ENCODE results near the gene RRP1B.

Gene RRP1B

DNA sequence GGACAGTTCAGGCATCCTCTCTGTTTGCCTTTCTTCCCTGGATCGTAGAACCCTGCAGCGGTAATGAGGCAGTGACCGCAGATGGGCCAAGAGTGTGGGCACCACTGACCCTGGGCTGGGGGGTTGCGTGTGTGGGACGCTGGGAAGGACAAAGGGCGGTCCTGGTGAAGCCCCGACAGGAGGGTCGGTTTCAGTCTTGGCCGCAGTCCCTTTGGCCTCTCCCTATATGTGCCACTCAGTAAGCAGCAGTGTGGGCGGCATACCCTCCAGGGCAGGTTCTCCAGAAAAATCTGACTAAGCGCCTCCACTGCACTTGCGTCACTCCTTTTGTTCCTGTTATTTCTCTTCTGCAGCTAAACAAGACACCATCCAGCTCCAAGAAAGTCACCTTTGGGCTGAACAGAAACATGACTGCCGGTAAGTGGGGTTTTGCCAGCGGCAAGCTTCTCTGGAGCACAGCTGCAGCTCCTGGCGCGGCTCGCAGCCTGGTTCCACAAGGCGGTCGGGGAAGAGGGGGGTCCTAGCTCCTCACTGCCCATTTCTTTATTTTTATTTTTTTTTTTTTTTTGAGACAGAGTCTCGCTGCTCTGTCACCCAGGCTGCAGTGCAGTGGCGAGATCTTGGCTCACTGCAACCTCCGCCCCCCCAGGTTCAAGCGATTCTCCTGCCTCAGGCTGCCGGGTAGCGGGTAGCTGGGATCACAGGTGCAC, 31.9 kb downstream of the RRP1B start:
- no peaks in the 10 kb centered on the region for H3K4me1 ChIP-seq (ENCODE audit: low read length)
- no peak overlapping the region for H2AFZ ChIP-seq (ENCODE audit: low read length)
- no peak for DNase-seq
- no peaks in the 10 kb centered on the region for H3F3A ChIP-seq (ENCODE audit: insufficient read depth, low read length)
- H3K9me3 ChIP-seq (replicated peaks; ENCODE audit: insufficient read depth, low read length) = no peaks in the 10 kb centered on the region
- no peak overlapping the region for H3K4me3 ChIP-seq (ENCODE audit: low read length)
- TF ChIP-seq, protein P1, sequence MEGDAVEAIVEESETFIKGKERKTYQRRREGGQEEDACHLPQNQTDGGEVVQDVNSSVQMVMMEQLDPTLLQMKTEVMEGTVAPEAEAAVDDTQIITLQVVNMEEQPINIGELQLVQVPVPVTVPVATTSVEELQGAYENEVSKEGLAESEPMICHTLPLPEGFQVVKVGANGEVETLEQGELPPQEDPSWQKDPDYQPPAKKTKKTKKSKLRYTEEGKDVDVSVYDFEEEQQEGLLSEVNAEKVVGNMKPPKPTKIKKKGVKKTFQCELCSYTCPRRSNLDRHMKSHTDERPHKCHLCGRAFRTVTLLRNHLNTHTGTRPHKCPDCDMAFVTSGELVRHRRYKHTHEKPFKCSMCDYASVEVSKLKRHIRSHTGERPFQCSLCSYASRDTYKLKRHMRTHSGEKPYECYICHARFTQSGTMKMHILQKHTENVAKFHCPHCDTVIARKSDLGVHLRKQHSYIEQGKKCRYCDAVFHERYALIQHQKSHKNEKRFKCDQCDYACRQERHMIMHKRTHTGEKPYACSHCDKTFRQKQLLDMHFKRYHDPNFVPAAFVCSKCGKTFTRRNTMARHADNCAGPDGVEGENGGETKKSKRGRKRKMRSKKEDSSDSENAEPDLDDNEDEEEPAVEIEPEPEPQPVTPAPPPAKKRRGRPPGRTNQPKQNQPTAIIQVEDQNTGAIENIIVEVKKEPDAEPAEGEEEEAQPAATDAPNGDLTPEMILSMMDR (IDR thresholded peaks at IDR 0.05; ENCODE audit: low read length) = no peak
- TF ChIP-seq EZH2 (optimal IDR thresholded peaks at IDR 0.05; ENCODE audit: low read depth, low read length) = no peak
- no peak for TF ChIP-seq EZH2phosphoT487 (IDR thresholded peaks at IDR 0.05; ENCODE audit: low read length)
- H4K20me1 ChIP-seq (ENCODE audit: insufficient read depth, low read length) = no peaks in the 10 kb centered on the region
- H3K27ac ChIP-seq (ENCODE audit: low read length) = no peak overlapping the region
- H3K36me3 ChIP-seq (replicated peaks; ENCODE audit: insufficient read depth, low read length) = peaks cover 14% of the 10 kb centered on the region
- no peaks in the 10 kb centered on the region for H3K9me2 ChIP-seq (replicated peaks; ENCODE audit: insufficient read depth, low read length)
- H3K4me2 ChIP-seq (ENCODE audit: low read depth, low read length) = no peak overlapping the region
- H3K9ac ChIP-seq (ENCODE audit: low read length) = no peak overlapping the region
- H3K27me3 ChIP-seq (replicated peaks; ENCODE audit: insufficient read depth, low read length) = no peaks in the 10 kb centered on the region
- H3K79me2 ChIP-seq (ENCODE audit: low read length) = no peaks in the 10 kb centered on the region

DNA sequence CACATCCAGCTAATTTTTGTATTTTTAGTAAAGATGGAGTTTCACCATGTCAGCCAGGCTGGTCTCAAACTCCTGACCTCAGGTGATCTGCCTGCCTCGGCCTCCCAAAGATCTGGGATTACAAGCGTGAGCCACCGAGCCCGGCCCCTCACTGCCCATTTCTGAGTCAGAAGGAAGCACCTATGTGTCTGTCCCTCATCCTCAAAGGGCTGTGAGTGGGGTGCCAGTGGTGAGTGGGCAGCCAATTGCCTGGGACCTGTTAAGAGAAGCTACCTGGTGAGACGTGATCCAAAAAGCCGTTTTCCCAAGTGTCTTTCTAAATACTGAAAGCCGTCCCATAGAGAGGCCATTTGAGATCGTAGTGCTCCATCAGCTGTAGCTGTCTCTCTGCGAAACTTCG, 32.4 kb downstream of the RRP1B start:
- H3K4me3 ChIP-seq (ENCODE audit: low read length) = no peak overlapping the region
- H3K9me3 ChIP-seq (replicated peaks; ENCODE audit: insufficient read depth, low read length) = no peaks in the 10 kb centered on the region
- H3K79me2 ChIP-seq (ENCODE audit: low read length) = no peaks in the 10 kb centered on the region
- H3K9ac ChIP-seq (ENCODE audit: low read length) = no peak overlapping the region
- no peaks in the 10 kb centered on the region for H3K27me3 ChIP-seq (replicated peaks; ENCODE audit: insufficient read depth, low read length)
- H3K4me1 ChIP-seq (ENCODE audit: low read length) = no peaks in the 10 kb centered on the region
- H3K36me3 ChIP-seq (replicated peaks; ENCODE audit: insufficient read depth, low read length) = peaks cover 9% of the 10 kb centered on the region
- H3K27ac ChIP-seq (ENCODE audit: low read length) = no peak overlapping the region
- no peaks in the 10 kb centered on the region for H3K9me2 ChIP-seq (replicated peaks; ENCODE audit: insufficient read depth, low read length)
- H4K20me1 ChIP-seq (ENCODE audit: insufficient read depth, low read length) = no peaks in the 10 kb centered on the region
- no peak overlapping the region for H2AFZ ChIP-seq (ENCODE audit: low read length)
- no peak for DNase-seq
- no peak overlapping the region for H3K4me2 ChIP-seq (ENCODE audit: low read depth, low read length)
- TF ChIP-seq EZH2 (optimal IDR thresholded peaks at IDR 0.05; ENCODE audit: low read depth, low read length) (no peak), EZH2phosphoT487 (IDR thresholded peaks at IDR 0.05; ENCODE audit: low read length) (no peak)
- TF ChIP-seq, protein P1 (IDR thresholded peaks at IDR 0.05; ENCODE audit: low read length) = no peak
- 0 out of 2 replicates have a peak, but pooled peaks cover 2% of the 10 kb centered on the region for H3F3A ChIP-seq (ENCODE audit: insufficient read depth, low read length)

DNA sequence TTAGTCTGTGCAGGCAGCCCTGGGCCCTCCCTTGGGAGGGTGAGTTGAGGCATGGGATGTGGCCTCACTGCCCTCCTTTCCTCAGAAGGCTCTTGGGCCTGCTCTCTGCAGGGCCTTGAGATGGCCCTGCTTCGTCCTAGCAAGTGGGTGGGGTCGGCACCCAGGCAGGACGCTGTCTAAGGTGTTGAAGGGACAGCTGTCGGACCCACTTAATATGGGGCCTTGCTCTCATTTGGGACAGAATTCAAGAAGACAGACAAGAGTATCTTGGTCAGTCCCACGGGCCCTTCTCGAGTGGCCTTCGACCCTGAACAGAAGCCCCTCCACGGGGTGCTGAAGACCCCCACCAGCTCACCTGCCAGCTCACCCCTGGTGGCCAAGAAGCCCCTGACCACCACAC, 33.6 kb downstream of the RRP1B start:
- no peak overlapping the region for H3K27ac ChIP-seq (ENCODE audit: low read length)
- H2AFZ ChIP-seq (ENCODE audit: low read length) = no peak overlapping the region
- no peak overlapping the region for H3K4me2 ChIP-seq (ENCODE audit: low read depth, low read length)
- no peak overlapping the region for H3K4me3 ChIP-seq (ENCODE audit: low read length)
- no peaks in the 10 kb centered on the region for H3K9me3 ChIP-seq (replicated peaks; ENCODE audit: insufficient read depth, low read length)
- H3F3A ChIP-seq (ENCODE audit: insufficient read depth, low read length) = 0 out of 2 replicates have a peak, but pooled peaks cover 6% of the 10 kb centered on the region
- no peaks in the 10 kb centered on the region for H3K4me1 ChIP-seq (ENCODE audit: low read length)
- H3K9ac ChIP-seq (ENCODE audit: low read length) = no peak overlapping the region
- H3K9me2 ChIP-seq (replicated peaks; ENCODE audit: insufficient read depth, low read length) = no peaks in the 10 kb centered on the region
- peaks cover 9% of the 10 kb centered on the region for H3K36me3 ChIP-seq (replicated peaks; ENCODE audit: insufficient read depth, low read length)
- TF ChIP-seq, protein P1 (IDR thresholded peaks at IDR 0.05; ENCODE audit: low read length) = no peak
- TF ChIP-seq EZH2 (optimal IDR thresholded peaks at IDR 0.05; ENCODE audit: low read depth, low read length) (no peak), EZH2phosphoT487 (IDR thresholded peaks at IDR 0.05; ENCODE audit: low read length) (no peak)
- H3K27me3 ChIP-seq (replicated peaks; ENCODE audit: insufficient read depth, low read length) = no peaks in the 10 kb centered on the region
- DNase-seq = no peak
- H4K20me1 ChIP-seq (ENCODE audit: insufficient read depth, low read length) = no peaks in the 10 kb centered on the region
- no peaks in the 10 kb centered on the region for H3K79me2 ChIP-seq (ENCODE audit: low read length)
